Activated gamma-delta T cell treated with anti-CD3 and anti-CD28 coated beads, Interleukin-2, amount 50 U/mL, for 16 hours (primary cell): ENCODE data around the gene REEP1.
"Not testable (repeated sequence)": the region's sequence is repeated elsewhere in the genome, so short reads cannot be mapped to it uniquely, and the experiment has no call there.

Source experiments
- DNase-seq: peaks from one replicate; pipeline ENCODE4 v3.0.0-alpha.2; 2020; ENCODE audit warnings: low read depth

The REEP1 gene

GRCh38 chr2:86224645-86225355 is 112.6 kb downstream of the REEP1 start:
- DNase-seq = no peak

- DNase-seq = no peak
These were observed 113.4 kb downstream of the REEP1 start for GRCh38 chr2:86223927-86224560.

- DNase-seq = no peak
These were observed 114.1 kb downstream of the REEP1 start for GRCh38 chr2:86223140-86223926.

GRCh38 chr2:86221066-86221684 is 116.3 kb downstream of the REEP1 start:
- DNase-seq = no peak

GRCh38 chr2:86219896-86220295 is 117.5 kb downstream of the REEP1 start:
- no peak for DNase-seq

- DNase-seq = no peak
These were observed 119.3 kb downstream of the REEP1 start for GRCh38 chr2:86218124-86218523.

- DNase-seq = no peak
These were observed 120.6 kb downstream of the REEP1 start for GRCh38 chr2:86216575-86217555.

- no peak for DNase-seq
These were observed 123.0 kb downstream of the REEP1 start for GRCh38 chr2:86214503-86214832.

- DNase-seq = no peak
These were observed 123.5 kb downstream of the REEP1 start for GRCh38 chr2:86213699-86214502.

- no peak for DNase-seq
These were observed 124.4 kb downstream of the REEP1 start for GRCh38 chr2:86213056-86213455.

GRCh38 chr2:86211796-86212188 is 125.6 kb downstream of the REEP1 start:
- DNase-seq = no peak

GRCh38 chr2:86211033-86211795 is 126.2 kb downstream of the REEP1 start:
- no peak for DNase-seq

GRCh38 chr2:86204458-86204857 is 133.0 kb downstream of the REEP1 start:
- DNase-seq = no peak

GRCh38 chr2:86203614-86204013 is 133.8 kb downstream of the REEP1 start:
- DNase-seq = no peak

GRCh38 chr2:86202702-86203101 is 134.7 kb downstream of the REEP1 start:
- DNase-seq = no peak

GRCh38 chr2:86202336-86202692 is 135.1 kb downstream of the REEP1 start:
- DNase-seq = no peak

- no peak for DNase-seq
These were observed 135.6 kb downstream of the REEP1 start for GRCh38 chr2:86201671-86202335.

GRCh38 chr2:86200564-86200963 is 136.9 kb downstream of the REEP1 start:
- DNase-seq = not testable (repeated sequence)

- DNase-seq = no peak
These were observed 137.6 kb downstream of the REEP1 start for GRCh38 chr2:86199834-86200177.
